Activated naive CD4-positive, alpha-beta T cell treated with anti-CD3 and anti-CD28 coated beads, Interleukin-2, amount 50 U/mL, for 72 hours (primary cell): Measurements from ENCODE around the gene IFITM1. TPM values are rescaled to one million over a fixed set of nuclear protein-coding genes. Genes with fewer than 3 reads are reported as not detected.
A peak's percentile ranks its signal among the peaks of the same experiment; 100 is the strongest.
"Not testable (repeated sequence)": the region's sequence is repeated elsewhere in the genome, so short reads cannot be mapped to it uniquely, and the experiment has no call there.

Source experiments
- ATAC-seq, 2 donors: fragments of 150-1000 bp; cut with Tn5 transposase; 2 replicates each; pipeline ENCODE4 v1.10.0; 2021; ENCODE audit warnings: mild to moderate bottlenecking in 2 of 2, moderate library complexity in 2 of 2
- DNase-seq, 2 donors: peaks; one replicate each; pipeline ENCODE4 v3.0.0; 2021 to 2022; ENCODE audit warnings: low spot score in 2 of 2
- H3K27ac Mint-ChIP-seq, 2 donors: one replicate each; pipeline ENCODE4 v1.8.0; 2022; ENCODE audit warnings: mild to moderate bottlenecking in 2 of 2, mixed read lengths in 2 of 2
- H3K36me3 Mint-ChIP-seq, 2 donors: one replicate each; pipeline ENCODE4 v1.8.0; 2022; ENCODE audit warnings: mixed read lengths in 2 of 2
- H3K9me3 Mint-ChIP-seq, 2 donors: one replicate each; pipeline ENCODE4 v1.8.0; 2022; ENCODE audit warnings: mixed read lengths in 2 of 2
- total RNA-seq, 2 donors: library from RNA; stranded (reverse); gene quantifications; one replicate each; pipeline ENCODE4 v1.2.3, GENCODE V29; 2022

IFITM1 gene
- 100 to 1,000 TPM in 1 of 2 donors, 10 to 100 TPM in 1; 91.3 to 436 TPM for total RNA-seq

GRCh38 chr11:313787-314553 is at the start of gene IFITM1:
Gene IFITM1 (plus strand): TSS chr11:314040. CDS start chr11:314171, 131 bp downstream.
- H3K27ac Mint-ChIP-seq: peak within 1 kb of the TSS; percentile 92 to 99
- peaks cover 50% of the 10 kb centered on the region in 2 donors for H3K36me3 Mint-ChIP-seq
- peak; percentile 54 for ATAC-seq

GRCh38 chr11:266676-267439 is 47.0 kb upstream of the IFITM1 start:
- peaks cover 0 to 5% of the 10 kb centered on the region in 2 donors for H3K9me3 Mint-ChIP-seq
- DNase-seq (no peak), ATAC-seq (peak; percentile 34 to 70)
- no peaks in the 10 kb centered on the region for H3K36me3 Mint-ChIP-seq
- H3K27ac Mint-ChIP-seq: peak overlapping the region; percentile 89 to 93

More at GRCh38 chr11:313787-314553, at the start of gene IFITM1:
- H3K9me3 Mint-ChIP-seq: no peaks in the 10 kb centered on the region
- peak; percentile 57 to 85 for DNase-seq

GRCh38 chr11:267491-267994 is 46.3 kb upstream of the IFITM1 start:
- ATAC-seq (peak; percentile 11 to 27), DNase-seq (peak in 1 of 2 donors; percentile 79)
- H3K36me3 Mint-ChIP-seq: no peaks in the 10 kb centered on the region
- peaks cover 0 to 5% of the 10 kb centered on the region in 2 donors for H3K9me3 Mint-ChIP-seq
- H3K27ac Mint-ChIP-seq: peak overlapping the region; percentile 93 to 94

- ATAC-seq: peak in 1 of 2 donors; percentile 53
- not testable (repeated sequence) for H3K36me3 Mint-ChIP-seq, H3K9me3 Mint-ChIP-seq
- DNase-seq: peak in 1 of 2 donors; percentile 74
- H3K27ac Mint-ChIP-seq: peak overlapping the region; percentile 93 to 98
These were observed 45.1 kb upstream of the IFITM1 start for GRCh38 chr11:268716-269145.

GRCh38 chr11:269146-269890 is 44.5 kb upstream of the IFITM1 start:
- peaks cover 0 to 5% of the 10 kb centered on the region in 2 donors for H3K9me3 Mint-ChIP-seq
- peak; percentile 73 to 83 for ATAC-seq
- DNase-seq: peak in 1 of 2 donors; percentile 64
- peak overlapping the region; percentile 93 to 98 for H3K27ac Mint-ChIP-seq
- no peaks in the 10 kb centered on the region for H3K36me3 Mint-ChIP-seq

- Mint-ChIP-seq H3K36me3 (no peaks in the 10 kb centered on the region), H3K27ac (peak overlapping the region in 1 of 2 donors; percentile 93), H3K9me3 (peaks cover 0 to 5% of the 10 kb centered on the region in 2 donors)
- no peak for ATAC-seq
- no peak for DNase-seq
These were observed 43.2 kb upstream of the IFITM1 start for GRCh38 chr11:270451-271318.

- peaks cover 0 to under 1% of the 10 kb centered on the region in 2 donors for H3K36me3 Mint-ChIP-seq
- peaks cover 0 to 5% of the 10 kb centered on the region in 2 donors for H3K9me3 Mint-ChIP-seq
- ATAC-seq (no peak), DNase-seq (no peak)
- no peak overlapping the region for H3K27ac Mint-ChIP-seq
These were observed 42.5 kb upstream of the IFITM1 start for GRCh38 chr11:271319-271715.

- peak overlapping the region in 1 of 2 donors; percentile 51 for H3K27ac Mint-ChIP-seq
- peaks cover 7 to 10% of the 10 kb centered on the region in 2 donors for H3K36me3 Mint-ChIP-seq
These were observed 41.5 kb upstream of the IFITM1 start for GRCh38 chr11:272195-272930.

GRCh38 chr11:272931-273198 is 41.0 kb upstream of the IFITM1 start:
- DNase-seq (no peak), ATAC-seq (no peak)
- H3K9me3 Mint-ChIP-seq: peaks cover 3 to 11% of the 10 kb centered on the region in 2 donors
- peaks cover 10 to 15% of the 10 kb centered on the region in 2 donors for H3K36me3 Mint-ChIP-seq
- H3K27ac Mint-ChIP-seq: no peak overlapping the region

More at GRCh38 chr11:272195-272930, 41.5 kb upstream of the IFITM1 start:
- DNase-seq (no peak), ATAC-seq (no peak)
- H3K9me3 Mint-ChIP-seq: peaks cover 0 to 7% of the 10 kb centered on the region in 2 donors

- Mint-ChIP-seq H3K9me3 (peaks cover 3 to 13% of the 10 kb centered on the region in 2 donors), H3K36me3 (peaks cover 19 to 24% of the 10 kb centered on the region in 2 donors), H3K27ac (peak overlapping the region in 1 of 2 donors; percentile 65)
- no peak for ATAC-seq
- no peak for DNase-seq
These were observed 37.6 kb upstream of the IFITM1 start for GRCh38 chr11:276219-276618.

- peaks cover 3 to 13% of the 10 kb centered on the region in 2 donors for H3K9me3 Mint-ChIP-seq
- H3K36me3 Mint-ChIP-seq: peaks cover 24 to 26% of the 10 kb centered on the region in 2 donors
- no peak for ATAC-seq
- peak within 1 kb of the TSS; percentile 41 to 65 for H3K27ac Mint-ChIP-seq
- DNase-seq: peak in 1 of 2 donors; percentile 4
These were observed 35.6 kb upstream of the IFITM1 start, which contains the start of gene NLRP6 for GRCh38 chr11:278001-278951. Gene NLRP6 (plus strand): TSS chr11:278407. CDS start chr11:278570, 163 bp downstream.

GRCh38 chr11:279040-279965 is 34.5 kb upstream of the IFITM1 start:
- Mint-ChIP-seq H3K36me3 (peaks cover 24 to 26% of the 10 kb centered on the region in 2 donors), H3K27ac (peak overlapping the region in 1 of 2 donors; percentile 65), H3K9me3 (peaks cover 3 to 13% of the 10 kb centered on the region in 2 donors)
- peak; percentile 5 to 54 for DNase-seq
- no peak for ATAC-seq
